ENCODE data around the gene ERMN.

ERMN gene

GRCh38 chr2:157329524-157329923 lies 3.9 kb upstream of the ERMN start:
- no peak for FAIRE-seq

DNA sequence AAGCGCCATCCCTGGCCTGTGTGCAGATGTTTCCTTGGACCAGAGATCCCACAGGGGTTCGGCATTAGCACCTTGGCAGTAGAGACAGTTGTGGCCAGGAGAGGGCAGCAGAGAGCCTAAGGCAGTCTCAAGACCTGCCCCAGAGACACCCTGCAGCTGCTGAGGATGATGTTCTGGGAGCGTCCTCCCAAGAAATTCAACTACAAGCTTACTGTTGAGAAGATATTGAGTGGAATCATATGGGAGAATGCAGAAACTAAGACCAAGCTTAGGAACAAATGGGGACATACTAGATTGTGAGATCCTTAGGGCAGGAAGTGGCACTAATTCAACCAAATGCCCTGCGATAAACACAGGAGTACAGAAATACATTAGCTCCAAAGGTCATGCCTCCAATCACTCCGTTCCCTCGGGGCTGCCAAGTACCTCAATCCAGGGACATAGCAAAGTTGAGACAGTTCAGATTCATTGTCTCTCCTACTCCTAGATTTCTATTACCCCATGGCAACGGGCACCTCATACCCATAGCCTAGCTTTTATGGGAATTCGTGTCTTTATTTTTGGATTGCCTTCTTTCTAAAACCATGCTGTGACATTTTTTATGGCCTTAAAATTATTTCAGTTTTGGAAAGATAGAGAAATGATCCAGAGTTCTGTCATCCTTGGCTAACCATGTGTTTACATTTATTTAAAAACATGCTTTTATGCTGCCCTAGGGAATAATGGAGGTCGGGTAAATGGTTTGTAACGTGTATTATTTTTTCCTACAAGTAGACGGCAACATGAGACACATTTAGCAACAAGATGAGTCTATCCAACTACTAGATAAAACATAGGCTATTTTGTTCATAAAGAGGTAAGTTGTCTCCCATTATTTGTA lies 2.2 kb upstream of the ERMN start:
- FAIRE-seq: no peak

GRCh38 chr2:157327200-157327599 lies 1.6 kb upstream of the ERMN start:
- FAIRE-seq: no peak

DNA sequence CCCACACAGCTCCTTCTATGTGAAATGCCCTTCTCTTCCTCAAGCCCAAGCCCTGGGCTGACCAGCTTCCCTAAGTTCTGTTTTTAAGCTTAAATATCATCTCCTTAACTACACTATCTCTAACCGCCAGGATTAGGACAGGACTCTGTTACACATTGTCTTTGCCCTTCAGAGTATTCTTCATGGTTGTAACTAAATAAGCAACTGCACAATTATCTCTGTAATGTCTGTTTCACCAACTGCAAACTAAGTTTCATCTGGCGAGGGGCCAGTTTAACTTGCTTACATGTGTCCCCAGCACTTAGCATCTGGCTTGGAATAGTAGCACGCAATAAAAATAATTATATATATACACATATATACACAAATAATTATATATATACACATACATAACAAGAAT lies 1.1 kb upstream of the ERMN start:
- FAIRE-seq: no peak

DNA sequence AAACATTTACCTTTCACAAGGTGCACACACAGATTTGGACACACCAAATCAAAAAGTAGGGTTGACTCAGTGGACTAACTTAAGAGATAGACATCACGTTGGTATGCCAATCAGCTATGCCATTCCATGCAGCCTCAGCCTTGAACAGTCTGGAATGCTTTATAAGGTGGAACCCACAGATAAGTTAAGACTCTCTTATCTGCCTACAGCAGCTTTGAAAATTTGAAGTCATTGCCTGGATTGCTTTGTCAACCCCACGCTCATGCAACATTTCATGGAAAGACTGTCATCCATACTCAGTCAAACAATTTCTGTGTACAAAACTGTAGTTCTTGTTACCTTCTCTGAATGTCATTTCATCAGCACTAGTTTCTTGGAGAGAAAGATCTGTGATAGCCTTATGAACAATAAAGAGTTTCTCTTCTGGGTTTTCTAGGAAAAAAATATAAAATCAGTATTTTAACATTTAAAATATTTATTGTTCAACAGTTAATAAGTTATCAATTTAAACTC lies 1.2 kb downstream of the ERMN start:
- no peak for FAIRE-seq

DNA sequence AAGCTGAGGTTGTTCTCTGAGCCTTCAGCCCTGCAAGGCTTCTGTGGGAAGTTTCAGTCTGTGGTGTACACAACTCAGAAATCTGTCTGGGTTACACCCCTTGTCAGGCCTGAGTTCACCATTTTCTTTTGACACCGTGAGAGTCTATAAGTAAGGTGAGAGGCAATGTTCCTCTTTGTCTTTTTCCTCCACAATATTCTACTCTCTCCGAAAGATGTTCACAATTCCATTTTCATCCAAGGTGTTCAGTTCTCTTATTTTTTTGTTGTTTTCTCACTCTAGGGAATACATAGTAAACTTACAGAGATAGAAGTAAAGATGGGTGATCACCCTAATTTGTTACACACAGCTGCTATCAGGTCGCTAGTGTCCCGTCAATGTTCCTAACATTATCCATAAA lies 3.2 kb downstream of the ERMN start:
- no peak for FAIRE-seq

DNA sequence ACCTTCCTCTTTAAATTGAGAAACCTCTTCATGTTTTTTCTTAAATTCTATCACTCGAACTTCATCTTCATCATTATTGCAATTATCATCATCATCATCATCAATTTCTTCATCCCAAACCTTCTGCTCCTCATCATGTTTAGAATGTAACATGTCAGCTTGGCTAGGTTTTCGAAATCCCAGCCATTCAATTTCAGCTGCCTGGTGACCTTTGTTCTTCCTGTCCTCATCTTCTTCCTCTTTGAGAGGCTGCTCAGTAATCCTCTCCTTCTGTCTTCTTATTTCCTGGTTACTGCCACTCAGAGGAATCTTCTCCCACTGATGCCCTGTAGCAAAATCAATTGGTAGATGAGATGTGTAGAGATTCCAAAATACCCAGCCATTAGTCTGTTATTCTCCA lies 4.2 kb downstream of the ERMN start:
- no peak for FAIRE-seq

DNA sequence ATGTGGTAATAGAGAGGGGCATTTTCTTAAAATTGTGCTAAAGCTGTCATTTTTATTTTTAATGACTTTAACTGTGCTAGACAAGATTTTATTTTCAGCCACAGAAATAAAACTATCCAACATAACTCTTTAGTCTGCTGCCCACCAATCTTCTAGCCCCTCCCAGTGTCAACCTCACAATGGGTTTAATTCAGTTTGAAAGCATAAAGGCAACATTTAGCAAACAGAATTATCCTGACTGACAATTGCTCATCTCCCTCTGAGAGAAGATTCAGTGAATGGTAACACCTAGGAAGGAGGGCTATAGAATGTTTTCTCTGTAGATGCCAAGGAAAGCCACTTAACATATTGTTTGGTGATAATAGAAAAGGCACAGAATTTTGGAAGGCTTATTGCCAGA lies 5.2 kb downstream of the ERMN start:
- FAIRE-seq: no peak

- FAIRE-seq: no peak
These were observed 5.8 kb downstream of the ERMN start for GRCh38 chr2:157319795-157320194.

DNA sequence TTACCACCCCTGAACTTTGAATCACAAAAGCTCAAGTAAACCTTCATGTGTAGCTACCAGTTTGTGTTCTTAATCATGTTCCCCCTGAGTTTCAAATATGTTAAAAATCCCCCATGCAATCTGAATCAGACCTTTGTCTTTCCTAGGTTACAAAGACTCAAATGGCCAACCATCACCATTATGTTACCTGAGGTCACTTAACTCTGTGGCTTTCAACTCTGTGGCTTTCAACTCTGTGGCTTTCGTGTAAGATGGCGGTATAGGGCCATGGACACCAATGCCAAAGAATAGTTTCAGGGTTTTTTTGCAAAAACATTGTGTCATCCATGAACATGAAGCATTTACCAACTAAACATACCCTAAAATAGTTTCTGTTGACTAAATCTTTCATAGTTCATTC lies 6.7 kb downstream of the ERMN start:
- no peak for FAIRE-seq

- FAIRE-seq: no peak
These were observed 9.7 kb downstream of the ERMN start for GRCh38 chr2:157315901-157316300.

DNA sequence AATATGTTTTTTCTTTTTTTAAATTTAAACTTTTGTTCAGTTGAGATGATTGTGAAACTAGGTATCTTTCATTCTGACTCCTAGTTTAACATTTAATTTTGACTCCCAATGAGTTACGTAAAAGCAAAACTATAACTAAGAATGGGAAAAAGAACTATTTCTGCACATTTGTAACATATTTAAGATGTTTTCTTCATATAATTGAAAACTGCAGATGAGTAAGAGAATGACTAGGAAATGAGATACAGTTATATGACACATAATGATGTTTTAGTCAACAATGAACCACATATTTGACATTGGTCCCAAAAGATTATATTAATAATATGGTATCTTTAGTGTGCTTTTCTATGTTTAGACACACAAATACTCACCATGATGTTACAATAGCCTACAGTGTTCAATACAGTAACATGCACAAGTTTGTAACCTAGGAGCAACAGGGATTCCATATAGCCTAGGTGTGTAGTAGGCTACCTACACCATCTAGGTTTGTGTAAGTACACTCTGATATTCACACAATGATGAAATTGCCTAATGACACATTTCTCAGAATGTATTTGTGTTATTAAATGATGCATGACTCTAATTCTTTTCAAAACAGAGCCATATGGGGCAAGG lies 12.6 kb downstream of the ERMN start:
- FAIRE-seq: no peak

- no peak for FAIRE-seq
These were observed 13.9 kb downstream of the ERMN start for GRCh38 chr2:157311706-157312105.

DNA sequence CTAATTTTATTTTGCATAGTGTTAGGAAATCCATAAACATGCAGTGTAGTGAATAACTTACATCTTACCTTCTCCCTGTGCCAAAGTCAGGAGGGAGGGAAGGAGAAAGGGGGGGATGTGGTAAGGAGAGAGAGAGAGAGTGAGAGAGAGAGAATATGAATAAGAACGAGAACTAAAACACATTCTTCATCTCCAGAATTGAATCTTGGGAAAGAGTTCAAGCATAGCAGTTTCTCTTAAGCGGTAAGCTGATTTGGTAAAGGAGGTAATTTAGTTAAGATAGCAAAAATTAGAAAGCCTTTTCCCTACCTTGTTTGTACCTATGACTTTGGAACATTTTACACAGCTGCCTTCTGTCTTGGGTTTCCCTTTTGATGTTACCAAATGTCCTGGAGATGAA lies 15.7 kb downstream of the ERMN start:
- FAIRE-seq: no peak

DNA sequence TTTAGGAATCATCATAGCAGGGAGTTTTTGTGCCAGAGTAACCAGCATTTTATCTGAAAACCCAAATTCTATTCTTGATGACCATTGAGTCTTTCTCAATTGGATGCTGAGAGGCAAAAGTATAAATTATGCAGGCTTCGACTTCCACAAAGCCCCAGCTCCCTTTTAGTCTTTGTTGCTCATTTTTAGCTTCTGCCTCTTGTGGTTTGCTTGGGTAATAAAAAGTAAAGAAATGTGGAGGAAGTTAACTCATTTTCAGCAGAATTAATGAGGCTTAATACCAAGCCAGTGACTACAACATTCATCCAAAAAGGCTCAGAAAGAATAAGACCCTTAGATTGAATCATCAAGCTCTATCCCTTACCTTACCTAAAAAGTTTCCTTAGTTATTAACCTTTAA lies 18.6 kb downstream of the ERMN start:
- no peak for FAIRE-seq

- FAIRE-seq: no peak
These were observed 19.9 kb downstream of the ERMN start for GRCh38 chr2:157305723-157306110.

GRCh38 chr2:157304811-157305722 lies 20.6 kb downstream of the ERMN start:
- FAIRE-seq: no peak

GRCh38 chr2:157303612-157304011 lies 22.0 kb downstream of the ERMN start:
- FAIRE-seq: no peak

GRCh38 chr2:157302492-157303099 lies 23.0 kb downstream of the ERMN start:
- peak; percentile 77 for FAIRE-seq

GRCh38 chr2:157301307-157301706 lies 24.3 kb downstream of the ERMN start:
- no peak for FAIRE-seq

DNA sequence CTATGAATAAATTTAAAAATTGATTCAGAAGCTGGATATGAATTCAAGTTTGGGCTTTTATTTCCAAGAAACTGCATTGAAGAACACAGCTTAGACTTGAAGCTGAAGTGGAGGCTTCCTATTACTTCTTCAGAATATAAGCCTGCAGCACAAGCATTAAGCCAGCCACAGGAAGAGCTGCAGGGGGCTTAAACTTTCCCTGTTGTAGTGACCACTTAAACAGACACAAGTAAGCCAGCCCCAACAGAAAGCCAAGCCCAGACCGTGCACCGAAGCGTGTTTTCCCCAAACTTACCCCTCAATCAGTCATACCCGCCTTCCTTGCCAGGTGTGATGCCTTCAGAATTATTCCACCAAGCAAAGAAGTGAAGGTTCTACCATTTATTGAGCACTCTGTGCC lies 28.7 kb downstream of the ERMN start:
- no peak for FAIRE-seq

DNA sequence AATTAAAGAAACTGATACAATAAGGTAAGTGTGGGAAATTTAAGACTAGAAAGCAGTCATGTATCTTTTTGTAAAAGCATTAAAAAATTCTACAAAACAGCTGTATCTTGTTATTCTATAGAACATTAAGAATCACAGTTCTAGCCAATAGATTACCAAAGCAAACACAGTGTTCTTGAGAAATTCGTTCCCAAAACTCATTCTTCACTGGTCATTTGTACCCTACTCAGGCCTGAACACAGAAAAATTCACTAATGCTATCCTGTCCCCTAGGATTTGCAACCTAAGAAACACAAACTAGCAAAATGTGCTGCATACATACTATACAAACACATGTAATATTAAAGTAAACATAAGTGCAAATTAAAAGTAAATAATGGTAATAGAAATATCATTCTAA lies 29.1 kb downstream of the ERMN start:
- FAIRE-seq: no peak

GRCh38 chr2:157292853-157293252 lies 32.8 kb downstream of the ERMN start:
- FAIRE-seq: no peak
